Measurements from ENCODE around the gene SYNDIG1. TPM values are rescaled to one million over a fixed set of nuclear protein-coding genes. Genes with fewer than 3 reads are reported as not detected.

The SYNDIG1 gene
- total RNA-seq, 2 donors from 2014 or later = 0.73 to 4.5 TPM

DNA sequence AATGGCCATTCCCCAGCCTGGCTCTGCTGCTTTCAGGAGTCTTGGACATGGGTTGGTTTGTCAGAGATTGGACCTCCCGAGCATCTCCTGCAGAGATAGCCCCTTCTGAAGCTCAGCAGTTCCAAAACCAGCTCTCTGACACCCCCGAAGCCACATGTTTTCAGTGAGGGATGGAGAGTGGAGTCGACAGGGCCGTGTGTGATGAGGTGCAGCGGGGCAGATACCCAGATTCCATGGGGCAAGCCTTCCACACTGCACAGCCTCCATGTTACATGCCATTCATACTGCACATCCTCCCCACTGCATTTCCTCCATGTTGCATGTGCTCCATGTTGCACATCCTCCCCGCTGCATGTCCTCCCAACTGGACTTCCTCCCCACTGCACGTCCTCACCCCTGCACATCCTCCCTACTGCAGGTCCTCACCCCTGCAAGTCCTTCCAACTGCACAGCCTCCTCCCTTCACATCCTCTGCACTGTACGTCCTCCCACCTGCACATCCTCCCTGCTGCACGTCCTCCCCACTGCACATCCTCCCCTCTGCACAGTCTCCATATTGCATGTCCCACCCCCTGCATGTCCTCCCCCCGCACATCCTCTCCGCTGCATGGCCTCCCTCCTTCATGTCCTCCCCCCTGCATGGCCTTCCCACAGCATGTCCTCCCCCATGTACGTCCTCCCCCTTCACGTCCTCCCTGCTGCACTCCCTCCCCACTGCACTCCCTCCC lies 112.2 kb downstream of the SYNDIG1 start:
- intact Hi-C loops (cut with DNase I) = no loop called here
- 82% methylated on average over 13 of the region's 13 CpGs for WGBS

DNA sequence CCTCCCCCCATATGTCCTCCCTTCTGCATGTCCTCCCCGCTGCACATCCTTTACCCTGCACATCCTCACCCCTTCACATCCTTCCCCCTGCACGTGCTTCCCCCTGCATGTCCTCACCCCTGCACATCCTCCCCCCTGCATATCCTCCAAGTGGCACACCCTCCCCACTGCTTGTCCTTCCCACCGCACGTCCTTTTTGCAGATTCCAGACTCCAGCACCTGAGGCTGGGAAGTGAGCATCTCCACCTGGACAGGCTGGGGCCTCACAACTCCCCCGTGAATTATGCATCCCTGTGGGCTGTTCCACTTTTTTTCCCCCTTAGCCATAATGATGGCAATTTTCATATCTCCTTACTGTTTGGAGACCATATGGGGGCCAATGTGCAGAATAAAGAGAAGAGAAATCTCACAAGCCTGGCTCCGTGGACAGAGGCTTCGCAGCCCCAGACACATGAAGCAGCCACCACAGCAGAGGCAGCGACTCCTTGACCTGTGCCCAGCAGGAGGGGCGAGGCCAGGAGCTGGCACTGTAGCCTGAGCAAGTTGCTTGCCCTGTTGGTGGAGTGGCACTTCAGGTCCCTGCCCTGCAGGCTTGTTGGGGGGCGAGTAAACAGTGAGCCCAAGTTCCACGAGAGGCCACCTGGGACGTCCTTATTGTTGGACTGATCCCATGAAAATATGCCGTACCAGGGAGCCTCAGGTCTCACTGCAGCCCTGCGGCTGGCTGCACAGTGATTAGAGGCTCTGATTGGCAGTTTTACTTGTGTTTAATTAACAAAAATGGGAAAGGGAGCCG lies 113.1 kb downstream of the SYNDIG1 start:
- Histone ChIP-seq H3K4me3 (no peak overlapping the region), H3K9me3 (no peaks in the 10 kb centered on the region), H3K27me3 (replicated peaks; ENCODE audit: insufficient read depth) (no peaks in the 10 kb centered on the region), H3K4me1 (replicated peaks) (no peaks in the 10 kb centered on the region), H3K27ac (no peak overlapping the region), H3K36me3 (no peaks in the 10 kb centered on the region)
- DNase-seq (ENCODE audit: low spot score) = no peak
- WGBS = 70% methylated on average over 14 of the region's 15 CpGs
- no peak for TF ChIP-seq POLR2AphosphoS5 (IDR thresholded peaks at IDR 0.05)
- TF ChIP-seq, protein P1, sequence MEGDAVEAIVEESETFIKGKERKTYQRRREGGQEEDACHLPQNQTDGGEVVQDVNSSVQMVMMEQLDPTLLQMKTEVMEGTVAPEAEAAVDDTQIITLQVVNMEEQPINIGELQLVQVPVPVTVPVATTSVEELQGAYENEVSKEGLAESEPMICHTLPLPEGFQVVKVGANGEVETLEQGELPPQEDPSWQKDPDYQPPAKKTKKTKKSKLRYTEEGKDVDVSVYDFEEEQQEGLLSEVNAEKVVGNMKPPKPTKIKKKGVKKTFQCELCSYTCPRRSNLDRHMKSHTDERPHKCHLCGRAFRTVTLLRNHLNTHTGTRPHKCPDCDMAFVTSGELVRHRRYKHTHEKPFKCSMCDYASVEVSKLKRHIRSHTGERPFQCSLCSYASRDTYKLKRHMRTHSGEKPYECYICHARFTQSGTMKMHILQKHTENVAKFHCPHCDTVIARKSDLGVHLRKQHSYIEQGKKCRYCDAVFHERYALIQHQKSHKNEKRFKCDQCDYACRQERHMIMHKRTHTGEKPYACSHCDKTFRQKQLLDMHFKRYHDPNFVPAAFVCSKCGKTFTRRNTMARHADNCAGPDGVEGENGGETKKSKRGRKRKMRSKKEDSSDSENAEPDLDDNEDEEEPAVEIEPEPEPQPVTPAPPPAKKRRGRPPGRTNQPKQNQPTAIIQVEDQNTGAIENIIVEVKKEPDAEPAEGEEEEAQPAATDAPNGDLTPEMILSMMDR (IDR thresholded peaks at IDR 0.05) = no peak
- no peak for TF ChIP-seq POLR2A (IDR thresholded peaks at IDR 0.05)
- intact Hi-C loops (cut with DNase I) = no loop called here

More for the DNA sequence above, 112.2 kb downstream of the SYNDIG1 start:
- Histone ChIP-seq H3K9me3 (no peaks in the 10 kb centered on the region), H3K4me3 (no peak overlapping the region), H3K27ac (no peak overlapping the region), H3K36me3 (no peaks in the 10 kb centered on the region), H3K27me3 (replicated peaks; ENCODE audit: insufficient read depth) (no peaks in the 10 kb centered on the region), H3K4me1 (replicated peaks) (no peaks in the 10 kb centered on the region)
- TF ChIP-seq POLR2A (IDR thresholded peaks at IDR 0.05) (no peak), POLR2AphosphoS5 (IDR thresholded peaks at IDR 0.05) (no peak)
- TF ChIP-seq, protein P1 (IDR thresholded peaks at IDR 0.05) = no peak
- DNase-seq (ENCODE audit: low spot score) = no peak

DNA sequence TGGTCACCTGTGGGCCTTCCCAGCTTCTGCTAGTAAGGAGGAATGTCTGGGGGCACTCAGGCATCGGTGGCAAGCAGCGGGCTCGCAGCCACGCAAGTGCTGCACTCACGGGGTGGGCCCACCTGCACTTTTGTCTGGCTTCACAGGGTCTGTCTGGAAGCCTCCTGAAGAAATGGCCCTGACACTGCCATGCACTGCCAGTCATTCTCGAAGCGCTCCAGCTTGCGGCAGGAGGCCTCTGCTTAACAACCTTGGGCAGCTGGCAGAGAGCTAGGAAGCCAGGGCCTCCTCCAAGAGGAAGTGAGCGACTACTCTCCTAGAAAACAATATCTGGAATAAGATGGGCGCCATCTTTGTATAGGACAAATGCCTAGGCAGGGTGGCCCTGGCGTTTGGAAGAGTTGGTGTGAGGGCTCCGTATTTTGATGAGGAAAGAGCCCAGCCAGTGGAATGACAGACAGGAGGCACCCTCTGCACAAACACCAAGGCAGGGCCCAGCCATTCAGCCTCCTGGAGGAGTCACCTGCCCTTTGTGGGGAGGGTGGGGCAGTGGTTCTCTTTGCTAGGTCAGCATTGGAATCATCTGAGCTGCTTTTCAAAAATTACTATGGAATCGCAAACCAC lies 113.9 kb downstream of the SYNDIG1 start:
- intact Hi-C loops (cut with DNase I) = no loop called here

DNA sequence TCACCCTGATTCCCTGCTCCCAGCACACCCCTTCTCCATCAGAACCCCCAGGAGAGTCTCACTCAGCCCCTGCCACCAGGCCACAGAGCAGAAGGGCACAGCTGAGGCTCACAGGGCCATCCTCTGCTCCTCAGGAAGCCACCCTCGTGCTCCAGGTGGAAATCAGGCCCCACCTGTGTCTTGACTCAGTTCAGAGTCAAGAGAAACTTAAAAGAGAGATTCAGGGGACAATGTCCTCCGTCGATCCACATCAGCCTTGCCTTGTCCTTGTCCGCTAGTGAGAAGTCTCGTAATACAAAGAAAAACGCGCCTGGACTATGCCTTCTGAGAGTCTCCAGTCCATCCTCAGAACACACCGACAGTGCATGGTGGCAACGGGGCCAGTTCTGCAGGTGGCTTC lies 114.6 kb downstream of the SYNDIG1 start:
- H3K27me3 ChIP-seq (replicated peaks; ENCODE audit: insufficient read depth) = no peaks in the 10 kb centered on the region
- no peaks in the 10 kb centered on the region for H3K36me3 ChIP-seq
- intact Hi-C loops (cut with DNase I) = no loop called here
- no peaks in the 10 kb centered on the region for H3K4me1 ChIP-seq (replicated peaks)
- H3K9me3 ChIP-seq = no peaks in the 10 kb centered on the region
- no peak for DNase-seq (ENCODE audit: low spot score)
- TF ChIP-seq, protein P1 (IDR thresholded peaks at IDR 0.05) = no peak
- TF ChIP-seq POLR2A (IDR thresholded peaks at IDR 0.05) (no peak), POLR2AphosphoS5 (IDR thresholded peaks at IDR 0.05) (no peak)
- H3K4me3 ChIP-seq = no peak overlapping the region
- WGBS = 89% methylated on average over 9 of the region's 9 CpGs
- H3K27ac ChIP-seq = no peak overlapping the region

More for the DNA sequence above, 113.9 kb downstream of the SYNDIG1 start:
- no peaks in the 10 kb centered on the region for H3K9me3 ChIP-seq
- no peak for TF ChIP-seq POLR2A (IDR thresholded peaks at IDR 0.05)
- TF ChIP-seq, protein P1 (IDR thresholded peaks at IDR 0.05) = no peak
- no peak for TF ChIP-seq POLR2AphosphoS5 (IDR thresholded peaks at IDR 0.05)
- H3K4me3 ChIP-seq = no peak overlapping the region
- H3K27ac ChIP-seq = no peak overlapping the region
- WGBS = 91% methylated on average over 13 of the region's 13 CpGs
- no peaks in the 10 kb centered on the region for H3K27me3 ChIP-seq (replicated peaks; ENCODE audit: insufficient read depth)
- H3K36me3 ChIP-seq = no peaks in the 10 kb centered on the region
- DNase-seq (ENCODE audit: low spot score) = no peak
- no peaks in the 10 kb centered on the region for H3K4me1 ChIP-seq (replicated peaks)

Data from prostate gland (tissue), 2 donors.